DOHH2 (cell line): Measurements from ENCODE around the gene CDK5.

Experiments
- CTCF ChIP-seq: fragments of 200-600 bp; sonication (generic); IDR thresholded peaks from one replicate; pipeline ENCODE4 v1.5.1; 2014; ENCODE audit warnings: antibody characterized with exemption, mild to moderate bottlenecking, low read depth, low read length; ENCODE audit not compliant: poor library complexity, severe bottlenecking
- EZH2phosphoT487 ChIP-seq: fragments of 200-600 bp; sonication (generic); IDR thresholded peaks from 2 replicates; pipeline ENCODE4 v1.6.1; 2017; ENCODE audit warnings: borderline replicate concordance, mild to moderate bottlenecking, antibody characterized with exemption, low read length, moderate library complexity, mixed read lengths

- TF ChIP-seq CTCF (peak; percentile 100), EZH2phosphoT487 (no peak)
Observed at GRCh38 chr7:151017953-151018420, 39.7 kb downstream of the CDK5 start.
